IMR-90 (cell line): ENCODE data around the gene CNNM2.

ENCODE experiments used
- BHLHE40 ChIP-seq: fragments of 150-350 bp; IDR thresholded peaks from 2 replicates; pipeline ENCODE4 v1.6.1; 2016; ENCODE audit warnings: mild to moderate bottlenecking, low read depth, low read length
- CHD1 ChIP-seq: IDR thresholded peaks from 2 replicates; pipeline ENCODE4 v1.6.1; 2012; ENCODE audit warnings: low read depth, low read length, improper control_type of control experiment
- CTCF ChIP-seq: conservative IDR thresholded peaks from 2 replicates; pipeline ENCODE4 v1.5.1; 2012; ENCODE audit warnings: mild to moderate bottlenecking, low read depth, low read length, improper control_type of control experiment
- MAZ ChIP-seq: IDR thresholded peaks from 2 replicates; pipeline ENCODE4 v1.6.1; 2012; ENCODE audit warnings: low read depth, mild to moderate bottlenecking, low read length, improper control_type of control experiment, moderate library complexity, borderline replicate concordance
- MXI1 ChIP-seq: IDR thresholded peaks from 2 replicates; pipeline ENCODE4 v1.6.1; 2012; ENCODE audit warnings: low read depth, mild to moderate bottlenecking, low read length, moderate library complexity, borderline replicate concordance
- POLR2A ChIP-seq: IDR thresholded peaks from 2 replicates; pipeline ENCODE4 v1.6.1; 2012; ENCODE audit warnings: mild to moderate bottlenecking, low read depth, low read length
- RAD21 ChIP-seq: IDR thresholded peaks from 2 replicates; pipeline ENCODE4 v1.6.1; 2012; ENCODE audit warnings: low read length, improper control_type of control experiment
- RCOR1 ChIP-seq: IDR thresholded peaks from 2 replicates; pipeline ENCODE4 v1.6.1; 2012; ENCODE audit warnings: mild to moderate bottlenecking, low read length, improper control_type of control experiment; ENCODE audit not compliant: insufficient replicate concordance
- RFX5 ChIP-seq: IDR thresholded peaks from 2 replicates; pipeline ENCODE4 v1.8.0; 2012; ENCODE audit warnings: low read depth, mild to moderate bottlenecking, low read length, moderate library complexity
- SMC3 ChIP-seq: fragments of 150-350 bp; IDR thresholded peaks from 2 replicates; pipeline ENCODE4 v1.6.1; 2016; ENCODE audit warnings: low read depth, mild to moderate bottlenecking, antibody characterized with exemption, low read length, moderate library complexity
- USF2 ChIP-seq: fragments of 150-350 bp; IDR thresholded peaks from 2 replicates; pipeline ENCODE4 v1.6.1; 2017; ENCODE audit warnings: mild to moderate bottlenecking, antibody characterized with exemption, low read length, low read depth

GRCh38 chr10:102919246-102919959 is 1.3 kb downstream of the CNNM2 start:
- TF ChIP-seq CTCF (no peak), RFX5 (no peak), USF2 (no peak), POLR2A (no peak), RAD21 (no peak), BHLHE40 (no peak), SMC3 (no peak; the same call in 1 of the 2 replicates), RCOR1 (no peak), MAZ (no peak), CHD1 (no peak), MXI1 (peak; percentile 65; the same call in 1 of the 2 replicates)
